ENCODE measurements around the gene SPHK2. TPM values are rescaled to one million over a fixed set of nuclear protein-coding genes. Genes with fewer than 3 reads are reported as not detected.
"Not testable (repeated sequence)": the region's sequence is repeated elsewhere in the genome, so short reads cannot be mapped to it uniquely, and the experiment has no call there.

SPHK2 gene
- total RNA-seq, 1 experiment from 2014 or later = 4.7 TPM

- no peak for DNase-seq (ENCODE audit: low read depth)
Measured at GRCh38 chr19:48659768-48660167, 40.5 kb downstream of the SPHK2 start.

- peak; percentile 93 for DNase-seq (ENCODE audit: low read depth)
Measured at GRCh38 chr19:48660852-48661710, 41.8 kb downstream of the SPHK2 start.

DNA sequence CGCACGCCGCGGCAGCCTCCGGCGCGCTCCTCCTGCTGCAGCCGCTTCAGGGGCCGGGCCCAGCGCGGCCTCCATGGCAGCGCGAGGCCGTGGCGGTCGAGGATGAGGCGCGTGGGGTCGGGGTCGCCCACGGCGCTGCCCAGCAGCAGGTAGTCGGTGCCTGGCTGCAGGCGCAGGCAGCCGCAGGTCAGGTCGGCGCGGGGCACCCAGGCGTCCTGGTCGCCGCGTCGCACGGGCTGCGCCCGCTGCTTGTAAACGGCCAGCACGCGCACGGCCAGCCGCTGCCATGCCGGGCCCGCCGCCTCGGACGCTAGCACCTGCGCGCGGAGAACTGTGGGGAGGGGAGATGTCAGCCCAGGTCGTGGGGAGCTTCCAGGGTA, 42.4 kb downstream of the SPHK2 start:
- no peak for DNase-seq (ENCODE audit: low read depth)

- no peak for DNase-seq (ENCODE audit: low read depth)
Measured at GRCh38 chr19:48663667-48664066, 44.4 kb downstream of the SPHK2 start.

DNA sequence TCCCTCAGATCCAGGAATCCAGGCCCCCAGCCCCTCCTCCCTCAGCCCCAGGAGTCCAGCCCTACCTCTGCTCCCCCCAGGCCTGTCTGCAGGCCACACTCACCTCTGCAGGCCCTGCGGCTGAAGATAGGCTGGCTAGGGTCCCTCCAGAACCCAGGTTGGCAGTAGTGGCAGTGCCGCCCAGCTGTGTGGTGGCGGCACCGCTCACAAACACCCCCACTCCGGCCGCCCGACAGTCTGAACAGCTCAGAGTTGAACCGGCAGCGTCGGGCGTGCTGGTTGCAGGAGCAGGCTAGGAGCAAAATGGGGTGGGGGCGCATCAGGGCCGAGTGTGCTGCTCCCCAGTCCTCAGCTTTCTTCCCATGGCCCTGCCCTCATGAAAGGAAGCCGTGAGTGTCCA, 45.2 kb downstream of the SPHK2 start:
- DNase-seq (ENCODE audit: low read depth) = no peak

DNA sequence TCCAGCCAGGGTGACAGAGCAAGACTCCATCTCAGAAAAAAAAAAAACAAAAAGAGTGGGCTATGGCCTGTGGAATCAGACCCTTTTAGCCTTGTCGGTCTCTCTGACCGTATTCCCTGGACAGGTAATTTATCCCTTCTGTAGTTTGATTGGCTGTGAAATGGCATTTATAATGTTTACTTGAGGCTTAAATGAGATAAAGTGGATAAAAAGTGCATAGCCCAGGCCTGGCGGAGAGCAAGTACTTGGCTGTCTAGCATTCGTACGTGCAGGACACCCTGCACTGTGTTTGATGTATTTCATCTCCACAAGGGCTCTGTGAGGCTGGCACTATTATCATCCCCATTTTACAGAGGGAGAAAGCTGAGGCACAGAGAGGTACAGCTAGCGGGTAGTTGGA, 46.5 kb downstream of the SPHK2 start:
- no peak for DNase-seq (ENCODE audit: low read depth)

GRCh38 chr19:48668332-48668731, 49.0 kb downstream of the SPHK2 start:
- no peak for DNase-seq (ENCODE audit: low read depth)

DNA sequence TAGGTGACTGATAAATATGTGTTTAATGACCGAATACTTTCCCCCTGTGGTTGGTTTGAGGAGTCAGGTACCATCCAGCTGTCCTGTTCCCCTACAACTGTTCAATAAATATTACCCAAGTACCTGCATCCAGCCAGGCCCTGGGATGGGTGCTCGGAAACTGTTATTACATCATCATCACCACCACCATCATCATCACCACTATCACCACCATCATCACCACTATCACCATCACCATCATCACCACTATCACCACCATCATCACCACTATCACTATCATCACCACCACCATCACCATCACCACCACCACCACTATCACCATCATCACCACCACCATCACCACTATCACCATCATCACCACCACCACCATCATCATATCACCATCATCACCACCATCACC, 49.5 kb downstream of the SPHK2 start:
- no peak for DNase-seq (ENCODE audit: low read depth)

DNA sequence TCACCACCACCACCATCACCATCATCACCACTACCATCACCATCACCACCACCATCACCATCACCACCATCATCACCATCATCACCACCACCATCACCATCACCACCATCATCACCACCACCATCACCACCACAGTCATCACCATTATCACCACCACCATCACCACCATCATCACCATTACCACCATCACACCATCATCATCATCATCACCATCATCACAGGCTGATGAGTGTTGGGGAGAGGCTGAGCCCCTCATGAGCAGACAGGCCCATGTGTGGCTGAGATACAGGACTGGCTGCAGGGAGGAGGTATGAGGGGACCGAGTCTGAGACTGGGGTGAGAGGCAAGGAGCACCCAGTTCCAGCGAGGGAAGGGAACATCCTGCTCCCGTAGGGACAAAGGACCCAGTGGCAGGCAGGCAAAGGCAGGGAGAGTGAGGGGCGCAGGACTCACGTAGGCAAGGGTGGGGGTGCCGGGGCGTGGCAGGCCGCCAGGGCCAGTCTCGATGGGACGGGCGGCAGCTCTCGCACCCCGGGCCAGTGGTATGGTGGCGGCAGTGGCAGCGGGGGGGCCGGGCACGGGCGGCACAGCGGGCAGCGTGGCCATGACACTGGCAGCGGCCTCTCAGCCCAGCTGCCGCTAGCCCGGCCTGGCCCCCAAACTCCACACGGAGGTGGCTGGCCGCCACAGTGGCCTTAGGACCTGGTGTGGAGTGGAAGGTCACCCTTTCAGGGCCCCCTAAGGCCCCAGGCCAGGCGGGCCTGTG, 50.8 kb downstream of the SPHK2 start:
- DNase-seq (ENCODE audit: low read depth) = no peak

GRCh38 chr19:48670699-48671445, 51.6 kb downstream of the SPHK2 start:
- no peak for DNase-seq (ENCODE audit: low read depth)

- no peak for DNase-seq (ENCODE audit: low read depth)
Measured at GRCh38 chr19:48671446-48671995, 52.2 kb downstream of the SPHK2 start.

DNA sequence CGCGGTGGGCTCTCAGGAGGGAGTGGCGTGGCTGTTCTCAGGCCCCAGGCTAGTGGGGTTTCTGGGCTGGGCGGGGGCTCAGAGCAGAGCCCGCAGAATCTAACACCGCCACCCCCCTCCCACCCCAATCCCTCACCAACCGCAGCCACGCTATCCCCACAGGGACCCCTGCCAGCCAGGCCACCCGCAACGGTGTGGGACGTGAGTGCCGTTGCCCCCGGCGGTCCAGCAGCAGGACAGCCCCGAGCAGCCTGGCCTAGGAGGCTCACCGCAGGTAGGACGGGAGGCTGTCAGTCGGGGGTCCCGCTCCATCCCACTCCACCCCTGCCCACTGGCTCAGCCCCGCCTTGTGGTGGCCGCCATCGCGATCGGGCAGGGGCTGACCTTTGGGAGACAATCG, 53.7 kb downstream of the SPHK2 start, which contains the start of gene NTN5:
NTN5 (minus strand) TSS at position 24 of the 400 bp plus-strand sequence. CDS start 2,031 bp downstream, outside the sequence.
- DNase-seq (ENCODE audit: low read depth) = no peak

DNA sequence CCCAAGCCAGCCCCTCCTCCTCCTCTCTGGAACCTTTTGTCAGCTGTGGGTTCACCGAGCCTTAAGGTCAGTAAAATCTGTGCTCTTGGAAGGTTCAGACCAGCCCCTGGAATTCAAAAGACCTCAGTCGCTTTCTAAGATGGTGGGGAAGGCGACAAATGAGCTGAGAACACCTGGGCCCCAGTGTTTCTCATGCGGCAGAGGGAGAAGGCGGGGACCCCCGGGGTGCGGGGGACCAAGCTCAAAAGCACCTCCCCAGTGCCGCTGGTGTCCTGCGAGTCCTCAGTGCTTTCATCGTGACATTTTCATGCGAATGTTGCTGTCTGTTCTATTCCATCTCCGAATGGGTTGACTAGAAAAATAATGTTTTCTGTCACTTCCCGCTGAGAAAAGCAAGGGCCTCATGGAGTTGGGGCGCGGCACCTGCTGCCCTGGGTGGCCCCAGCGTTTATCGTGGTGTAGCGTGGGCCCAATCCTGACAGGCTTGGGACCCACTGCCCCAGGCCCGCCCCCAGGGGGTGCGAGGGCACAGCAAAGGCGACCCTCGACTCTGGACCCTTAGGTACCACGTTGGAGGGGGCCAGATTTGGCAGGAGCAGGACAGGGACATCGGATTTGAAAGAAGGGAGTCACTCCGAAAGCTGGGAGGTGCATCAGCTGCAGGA, 54.3 kb downstream of the SPHK2 start:
- no peak for DNase-seq (ENCODE audit: low read depth)

GRCh38 chr19:48674216-48674809, 55.0 kb downstream of the SPHK2 start:
- DNase-seq (ENCODE audit: low read depth) = no peak

- peak; percentile 78 for DNase-seq (ENCODE audit: low read depth)
Measured at GRCh38 chr19:48674921-48675824, 55.9 kb downstream of the SPHK2 start.

- no peak for DNase-seq (ENCODE audit: low read depth)
Measured at GRCh38 chr19:48676487-48676886, 57.2 kb downstream of the SPHK2 start.

GRCh38 chr19:48676887-48677286, 57.6 kb downstream of the SPHK2 start:
- no peak for DNase-seq (ENCODE audit: low read depth)

GRCh38 chr19:48678201-48678600, 58.9 kb downstream of the SPHK2 start:
- no peak for DNase-seq (ENCODE audit: low read depth)

GRCh38 chr19:48680006-48680405, 60.7 kb downstream of the SPHK2 start:
- not testable (repeated sequence) for DNase-seq (ENCODE audit: low read depth)
